CD4-positive, alpha-beta T cell treated with Interleukin-6 at 100 ng/mL for 8 hours (primary cell): ENCODE results near the gene SLC25A6.
"Not testable (repeated sequence)": the region's sequence is repeated elsewhere in the genome, so short reads cannot be mapped to it uniquely, and the experiment has no call there.

Experiments used
- DNase-seq: peaks from one replicate; pipeline ENCODE4 v3.0.0-alpha.2; 2020; ENCODE audit warnings: mixed read lengths, low spot score

The SLC25A6 gene

DNA sequence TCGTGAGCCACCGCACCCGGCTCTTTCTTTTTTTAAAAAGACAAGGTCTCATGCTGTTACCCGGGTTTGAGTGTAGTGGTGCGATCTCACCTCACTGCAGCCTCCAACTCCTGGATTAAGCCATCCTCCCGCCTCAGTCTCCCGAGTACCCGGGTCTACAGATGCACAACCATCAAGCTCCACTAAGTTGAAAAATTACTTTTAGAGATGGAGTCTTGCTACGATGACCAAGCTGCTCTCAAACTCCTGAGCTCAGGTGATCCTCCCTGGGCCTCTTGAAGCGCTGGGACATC is 2.0 kb downstream of the SLC25A6 start:
- no peak for DNase-seq

- no peak for DNase-seq
These were observed 2.5 kb downstream of the SLC25A6 start for GRCh38 chrX:1389181-1389992.

GRCh38 chrX:1388651-1389050 is 3.3 kb downstream of the SLC25A6 start:
- no peak for DNase-seq

DNA sequence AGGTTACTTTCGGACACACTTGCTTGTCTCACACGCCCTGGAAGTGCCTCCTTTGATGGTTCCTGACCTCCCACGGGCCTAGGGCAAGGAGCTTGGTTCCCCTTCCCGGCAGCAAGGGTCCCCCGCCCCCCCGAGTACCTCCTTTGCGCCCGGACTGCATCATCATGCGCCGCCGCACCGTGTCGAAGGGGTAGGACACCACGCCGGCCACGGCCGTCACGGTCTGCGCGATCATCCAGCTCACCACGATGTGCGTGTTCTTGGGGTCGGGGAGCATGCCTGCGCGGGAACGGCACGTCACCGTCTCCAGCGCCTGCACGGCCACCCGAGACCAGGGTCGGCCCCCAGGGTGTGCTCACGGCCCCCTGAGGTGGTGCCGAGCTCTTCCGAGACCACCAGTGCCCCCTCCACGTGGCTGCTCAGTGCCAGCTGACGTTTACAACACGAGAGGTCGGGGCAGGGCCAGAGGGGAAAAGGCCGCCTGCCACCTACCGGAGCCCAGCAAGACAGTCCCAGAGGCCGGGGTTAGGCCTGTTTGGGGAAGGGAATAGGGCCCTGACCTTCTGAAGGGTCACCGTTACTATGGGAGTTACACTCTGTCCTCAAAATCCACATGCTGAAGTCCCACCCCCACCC is 4.7 kb downstream of the SLC25A6 start:
- no peak for DNase-seq

DNA sequence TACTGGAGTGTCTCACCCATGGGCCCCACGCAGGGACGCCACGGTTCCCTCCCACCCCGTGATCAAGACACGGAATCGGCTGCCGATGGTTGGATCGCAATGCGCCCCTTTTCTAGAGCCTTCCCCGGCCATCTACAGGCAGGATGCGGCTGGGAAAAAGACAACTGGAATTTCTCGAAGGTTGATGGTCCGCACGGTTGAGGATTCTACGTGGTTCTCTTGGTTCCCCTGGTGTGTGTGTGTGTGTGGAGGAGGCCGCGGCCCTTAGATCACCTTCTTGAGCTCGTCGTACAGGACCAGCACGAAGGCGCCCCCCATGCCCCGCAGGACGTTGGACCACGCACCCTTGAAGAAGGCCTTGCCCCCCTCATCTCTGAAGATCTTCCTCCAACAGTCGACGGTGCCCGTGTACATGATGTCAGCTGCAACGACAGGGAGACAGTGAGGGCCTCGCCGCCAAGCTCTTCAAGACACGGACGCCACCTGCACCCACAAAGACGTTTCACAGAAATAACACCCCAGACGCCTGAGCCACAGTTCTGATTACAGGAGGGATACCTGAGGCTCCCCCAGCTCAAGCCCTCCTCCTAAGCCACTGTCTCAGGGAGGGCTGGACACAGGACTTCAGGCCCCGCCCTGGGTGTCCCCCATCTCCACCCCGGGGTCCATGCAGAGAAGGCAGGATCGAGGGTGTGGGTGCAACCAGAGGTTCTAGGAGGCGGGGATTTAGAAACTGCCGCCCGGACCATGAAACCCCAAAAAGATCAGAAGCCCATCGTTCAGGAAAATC is 5.4 kb downstream of the SLC25A6 start:
- DNase-seq, result no peak

DNA sequence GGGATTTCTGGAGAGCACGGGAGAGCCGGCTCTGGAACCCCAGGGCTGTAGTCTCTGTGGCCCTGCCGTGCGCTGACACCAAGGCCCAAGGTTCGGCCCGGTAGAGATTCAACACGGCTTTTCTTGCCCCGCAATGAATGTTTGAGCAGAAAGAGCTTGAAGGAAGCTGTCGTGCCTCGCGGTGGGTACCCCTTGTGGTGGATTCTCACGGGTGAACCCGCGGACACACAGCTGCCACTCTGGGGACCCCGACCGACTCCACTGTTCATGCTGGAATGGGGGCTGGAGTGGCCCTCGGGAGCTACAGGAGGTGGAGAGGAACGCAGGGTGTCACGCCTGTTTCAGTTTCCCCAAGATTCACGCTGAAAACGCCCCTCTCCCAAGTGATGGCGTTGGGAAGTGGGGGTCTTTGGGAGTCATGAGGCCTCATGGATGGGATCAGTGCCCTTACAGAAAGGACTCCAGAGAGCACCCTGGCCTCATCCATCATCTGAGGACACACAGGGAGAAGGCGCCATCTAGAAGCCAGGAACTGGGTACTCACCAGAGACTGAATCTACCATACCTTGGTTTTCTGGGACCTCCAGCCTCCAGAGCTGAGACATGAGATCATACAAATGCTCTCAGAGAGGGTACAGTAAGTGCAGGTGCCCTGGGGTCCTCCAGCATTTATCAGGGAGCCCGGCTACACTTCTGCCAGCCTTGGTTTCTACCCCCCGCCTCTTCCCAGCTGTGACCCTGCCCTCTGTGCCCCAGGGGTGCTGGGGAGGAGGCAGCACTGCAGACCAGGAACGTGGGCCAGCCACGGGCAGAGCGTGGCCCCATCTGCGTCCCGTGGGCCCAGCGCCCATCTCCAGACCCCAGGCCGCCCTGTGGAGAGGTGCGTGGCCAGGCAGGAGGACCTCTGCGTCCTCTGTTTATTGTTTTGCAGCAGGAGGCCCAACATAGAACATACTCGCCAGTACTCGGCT is 6.4 kb downstream of the SLC25A6 start:
- DNase-seq, result no peak

DNA sequence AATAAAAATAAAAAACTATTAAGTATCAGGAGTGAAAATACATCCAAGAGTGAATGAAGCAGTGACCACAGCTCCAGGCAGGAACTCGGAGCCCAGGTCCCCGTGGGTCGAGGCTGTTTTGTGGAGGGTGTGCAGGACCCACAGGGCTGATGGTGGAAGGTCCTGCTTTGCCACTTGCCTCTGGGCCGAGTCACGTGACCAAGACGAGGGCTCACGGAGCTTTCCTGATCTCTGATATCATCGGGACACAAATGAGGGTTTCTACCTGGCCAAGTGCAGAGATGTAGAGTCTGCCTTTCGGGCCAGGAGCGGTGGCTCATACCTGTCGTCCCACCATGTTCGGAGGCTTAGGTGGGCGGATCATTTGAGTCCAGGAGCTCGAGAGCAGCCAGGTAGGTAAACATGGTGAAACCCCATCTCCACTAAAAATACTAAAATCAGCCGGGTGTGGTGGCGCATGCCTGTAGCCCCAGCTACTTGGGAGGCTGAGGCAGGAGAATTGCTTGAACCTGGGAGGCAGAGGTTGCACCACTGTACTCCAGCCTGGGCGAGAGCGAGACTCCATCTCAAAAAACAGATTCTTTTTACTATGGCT is 7.2 kb downstream of the SLC25A6 start:
- no peak for DNase-seq

DNA sequence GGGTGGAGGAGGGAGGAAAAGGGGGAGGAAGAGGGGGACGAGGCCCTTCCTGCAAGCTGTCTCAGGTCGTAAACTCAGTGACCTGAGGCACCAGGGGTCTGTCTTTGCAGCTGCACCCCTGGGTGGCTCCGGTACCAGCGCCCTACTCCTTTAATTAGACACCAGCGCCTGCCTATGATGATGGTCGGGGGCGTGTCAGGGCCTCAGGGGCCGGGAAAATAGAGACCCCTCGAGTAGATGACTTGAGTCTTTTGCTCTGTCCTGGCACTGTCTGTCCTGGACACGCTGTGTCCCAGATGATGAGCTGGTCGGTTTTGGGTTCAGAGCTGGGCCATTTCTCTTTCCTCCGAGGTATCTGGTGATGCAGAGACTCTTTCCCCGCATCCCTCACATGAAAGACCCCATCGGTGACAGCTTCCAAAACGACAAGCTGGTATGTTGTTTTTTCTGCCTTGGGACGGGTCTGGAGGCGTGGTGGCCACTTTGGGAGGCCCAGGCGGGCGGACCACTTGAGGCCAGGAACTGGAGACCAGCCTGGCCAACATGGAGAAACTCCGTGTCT is 11.2 kb downstream of the SLC25A6 start:
- DNase-seq, result no peak

DNA sequence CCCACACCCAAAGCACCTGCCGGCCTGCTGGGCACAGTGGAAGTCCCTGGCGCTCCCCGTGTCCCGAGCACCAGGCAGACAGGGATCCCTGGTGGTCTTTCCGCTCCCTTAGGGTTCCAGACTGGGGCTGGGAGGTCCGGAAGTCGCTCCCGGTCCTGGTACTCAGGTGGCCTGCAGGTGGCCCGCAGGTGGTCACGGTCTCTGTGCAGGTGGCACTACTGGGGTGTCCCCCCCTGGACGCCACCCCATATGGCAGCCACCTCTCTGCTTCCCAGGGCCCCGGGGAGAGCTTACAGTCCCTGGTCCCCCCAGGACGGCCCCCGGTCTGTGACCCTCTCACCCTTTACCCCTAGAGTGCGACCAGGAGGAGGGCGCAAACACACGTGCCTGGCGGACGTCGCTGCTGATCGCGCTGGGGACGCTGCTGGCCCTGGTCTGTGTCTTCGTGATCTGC is 13.6 kb downstream of the SLC25A6 start:
- no peak for DNase-seq

- DNase-seq, result no peak
These were observed 23.6 kb downstream of the SLC25A6 start for GRCh38 chrX:1368385-1368698.

DNA sequence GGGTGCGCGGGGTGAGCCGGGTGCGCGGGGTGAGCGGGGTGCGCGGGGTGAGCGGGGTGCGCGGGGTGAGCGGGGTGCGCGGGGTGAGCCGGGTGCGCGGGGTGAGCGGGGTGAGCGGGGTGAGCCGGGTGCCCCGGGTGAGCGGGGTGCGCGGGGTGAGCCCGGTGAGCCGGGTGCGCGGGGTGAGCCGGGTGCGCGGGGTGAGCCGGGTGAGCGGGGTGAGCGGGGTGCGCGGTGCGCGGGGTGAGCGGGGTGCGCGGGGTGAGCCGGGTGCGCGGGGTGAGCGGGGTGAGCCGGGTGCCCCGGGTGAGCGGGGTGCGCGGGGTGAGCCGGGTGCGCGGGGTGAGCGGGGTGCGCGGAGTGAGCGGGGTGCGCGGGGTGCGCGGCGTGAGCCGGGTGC is 25.6 kb downstream of the SLC25A6 start:
- not testable (repeated sequence) for DNase-seq

DNA sequence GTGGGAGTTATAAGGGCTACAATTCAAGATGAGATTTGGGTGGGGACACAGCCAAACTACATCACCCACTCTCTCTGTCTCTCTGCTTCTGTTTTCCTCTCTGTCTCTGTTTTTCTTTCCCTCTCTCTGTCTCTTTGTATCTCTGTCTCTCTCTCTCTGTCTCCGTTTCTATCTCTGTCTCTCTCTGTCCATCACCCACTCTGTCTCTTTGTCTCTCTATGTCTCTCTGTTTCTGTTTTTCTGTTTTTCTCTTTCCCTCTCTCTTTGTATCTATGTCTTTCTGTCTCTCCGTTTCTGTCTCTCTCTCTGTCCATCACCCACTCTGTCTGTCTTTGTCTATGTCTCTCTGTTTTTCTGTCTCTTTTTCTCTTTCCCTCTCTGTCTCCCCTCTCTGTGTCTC is 30.0 kb downstream of the SLC25A6 start:
- no peak for DNase-seq

- DNase-seq, result no peak
These were observed 30.6 kb downstream of the SLC25A6 start for GRCh38 chrX:1361275-1361674.

- no peak for DNase-seq
These were observed 31.7 kb downstream of the SLC25A6 start for GRCh38 chrX:1360171-1360570.

DNA sequence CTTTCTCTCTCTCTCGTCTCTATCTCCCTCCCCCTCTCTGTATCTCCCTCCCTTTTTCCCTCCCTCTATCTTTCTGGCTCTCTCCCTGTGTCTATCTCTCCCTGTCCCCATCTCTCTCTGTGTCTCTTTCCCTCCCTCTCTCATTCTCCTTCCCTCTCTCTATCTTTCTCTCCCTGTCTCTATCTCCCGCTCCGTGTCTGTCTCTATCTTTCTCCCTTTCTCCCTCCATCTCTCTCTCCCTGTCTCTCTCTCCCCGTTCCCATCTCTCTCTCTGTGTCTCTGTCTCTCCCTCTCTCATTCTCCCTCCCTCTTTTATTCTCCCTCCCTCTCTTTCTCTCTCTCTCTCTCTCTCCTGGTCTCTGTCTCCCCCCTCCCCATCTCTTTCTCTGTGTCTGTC is 32.4 kb downstream of the SLC25A6 start:
- DNase-seq, result no peak

- no peak for DNase-seq
These were observed 33.0 kb downstream of the SLC25A6 start for GRCh38 chrX:1358793-1359476.

GRCh38 chrX:1357993-1358392 is 33.9 kb downstream of the SLC25A6 start:
- DNase-seq, result no peak

- no peak for DNase-seq
These were observed 36.5 kb downstream of the SLC25A6 start for GRCh38 chrX:1355131-1356046.
